ENCODE data around the gene MINDY4B. TPM values are rescaled to one million over a fixed set of nuclear protein-coding genes. Genes with fewer than 3 reads are reported as not detected.

MINDY4B gene
- total RNA-seq, 1 donor from 2014 or later: not detected

DNA sequence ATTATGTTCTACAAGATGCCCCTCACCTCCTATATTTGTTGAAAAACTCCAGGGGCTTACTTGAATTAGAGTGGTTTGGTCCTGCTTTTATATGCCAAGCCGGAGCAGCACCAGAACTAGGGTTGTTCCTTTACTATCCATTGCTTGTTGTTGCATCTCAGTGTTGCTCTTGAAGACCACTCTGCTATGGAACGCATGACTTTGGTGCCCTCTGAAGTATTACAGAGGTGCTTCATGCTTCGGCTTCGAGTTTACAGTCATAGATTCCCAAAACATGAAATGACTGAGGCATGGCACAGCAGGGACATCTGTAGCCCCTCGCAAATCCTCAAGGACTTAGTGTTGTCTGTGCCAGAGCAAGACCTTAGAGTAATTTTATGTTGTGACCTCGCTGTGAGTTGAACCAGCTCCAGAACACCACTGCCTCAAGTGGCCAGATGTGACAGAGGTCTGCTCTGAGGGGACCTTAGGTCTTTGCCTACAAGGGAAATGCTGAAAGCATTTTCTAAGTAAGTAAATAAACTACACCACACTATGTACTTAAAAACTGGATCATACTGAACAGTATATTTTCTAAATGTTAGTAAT lies 75.1 kb downstream of the MINDY4B start:
- Histone ChIP-seq H3K27ac (no peak overlapping the region), H3K27me3 (no peaks in the 10 kb centered on the region), H3K36me3 (no peaks in the 10 kb centered on the region), H3K4me1 (no peaks in the 10 kb centered on the region), H3K9me3 (no peaks in the 10 kb centered on the region), H3K4me3 (no peak overlapping the region)
- intact Hi-C loops (cut with DNase I): no loop called here
- no peak for DNase-seq (ENCODE audit: low spot score in 2 of 2)
- TF ChIP-seq, protein P1, sequence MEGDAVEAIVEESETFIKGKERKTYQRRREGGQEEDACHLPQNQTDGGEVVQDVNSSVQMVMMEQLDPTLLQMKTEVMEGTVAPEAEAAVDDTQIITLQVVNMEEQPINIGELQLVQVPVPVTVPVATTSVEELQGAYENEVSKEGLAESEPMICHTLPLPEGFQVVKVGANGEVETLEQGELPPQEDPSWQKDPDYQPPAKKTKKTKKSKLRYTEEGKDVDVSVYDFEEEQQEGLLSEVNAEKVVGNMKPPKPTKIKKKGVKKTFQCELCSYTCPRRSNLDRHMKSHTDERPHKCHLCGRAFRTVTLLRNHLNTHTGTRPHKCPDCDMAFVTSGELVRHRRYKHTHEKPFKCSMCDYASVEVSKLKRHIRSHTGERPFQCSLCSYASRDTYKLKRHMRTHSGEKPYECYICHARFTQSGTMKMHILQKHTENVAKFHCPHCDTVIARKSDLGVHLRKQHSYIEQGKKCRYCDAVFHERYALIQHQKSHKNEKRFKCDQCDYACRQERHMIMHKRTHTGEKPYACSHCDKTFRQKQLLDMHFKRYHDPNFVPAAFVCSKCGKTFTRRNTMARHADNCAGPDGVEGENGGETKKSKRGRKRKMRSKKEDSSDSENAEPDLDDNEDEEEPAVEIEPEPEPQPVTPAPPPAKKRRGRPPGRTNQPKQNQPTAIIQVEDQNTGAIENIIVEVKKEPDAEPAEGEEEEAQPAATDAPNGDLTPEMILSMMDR (IDR thresholded peaks at IDR 0.05): peak in 1 of 3 experiments; percentile 4

GRCh38 chr3:150829408-150829807 lies 75.8 kb downstream of the MINDY4B start:
- Histone ChIP-seq H3K36me3 (no peaks in the 10 kb centered on the region), H3K27ac (no peak overlapping the region), H3K4me3 (no peak overlapping the region), H3K9me3 (no peaks in the 10 kb centered on the region), H3K4me1 (no peaks in the 10 kb centered on the region), H3K27me3 (no peaks in the 10 kb centered on the region)
- DNase-seq (ENCODE audit: low spot score in 2 of 2): no peak
- TF ChIP-seq, protein P1 (IDR thresholded peaks at IDR 0.05): no peak
- intact Hi-C loops (cut with DNase I): no loop called here

DNA sequence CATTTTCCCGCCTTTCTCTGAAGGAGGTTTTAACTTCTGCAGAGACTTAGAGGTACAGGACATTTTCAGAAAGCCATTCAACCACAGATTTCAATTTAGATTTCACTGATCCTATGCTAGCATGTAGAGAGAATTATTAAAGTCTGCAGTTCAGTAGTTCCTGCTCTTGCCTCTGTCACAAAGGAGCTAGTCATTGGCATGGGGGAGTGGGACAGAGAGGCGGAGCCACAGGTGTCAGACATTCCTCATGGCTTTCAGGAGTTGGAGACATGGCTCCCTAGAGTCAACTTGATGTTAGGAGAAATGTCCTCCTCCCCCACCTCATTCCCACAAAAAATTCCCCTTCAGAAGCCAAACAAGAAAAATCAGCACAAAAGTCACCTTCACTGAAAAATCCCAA lies 76.2 kb downstream of the MINDY4B start:
- Histone ChIP-seq H3K36me3 (no peaks in the 10 kb centered on the region), H3K27ac (no peak overlapping the region), H3K4me3 (no peak overlapping the region), H3K4me1 (no peaks in the 10 kb centered on the region), H3K27me3 (no peaks in the 10 kb centered on the region), H3K9me3 (no peaks in the 10 kb centered on the region)
- intact Hi-C loops (cut with DNase I): no loop called here
- TF ChIP-seq, protein P1 (IDR thresholded peaks at IDR 0.05): no peak
- DNase-seq (ENCODE audit: low spot score in 2 of 2): no peak

DNA sequence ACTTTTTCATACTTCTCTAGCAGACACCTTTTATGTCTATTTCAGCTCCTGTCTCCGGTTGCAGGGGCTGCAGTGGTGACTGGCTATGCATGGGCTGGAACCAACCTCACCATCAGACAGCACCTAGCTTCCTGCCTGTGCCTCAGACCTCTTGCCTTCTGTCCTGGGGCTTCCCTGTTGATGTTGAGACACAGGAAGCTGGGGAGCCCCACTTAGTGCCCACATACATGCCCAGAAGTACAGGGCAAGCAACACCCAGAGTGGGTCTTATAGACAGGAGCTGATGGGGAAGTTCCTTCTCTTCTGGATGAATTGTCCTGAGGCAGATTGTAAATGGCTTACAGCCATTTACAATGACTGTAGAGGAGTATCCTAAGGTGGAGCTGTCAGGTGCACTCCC lies 77.0 kb downstream of the MINDY4B start:
- TF ChIP-seq, protein P1 (IDR thresholded peaks at IDR 0.05): no peak
- no peaks in the 10 kb centered on the region for H3K9me3 ChIP-seq
- H3K27me3 ChIP-seq: no peaks in the 10 kb centered on the region
- H3K4me1 ChIP-seq: no peaks in the 10 kb centered on the region
- no peak for DNase-seq (ENCODE audit: low spot score in 2 of 2)
- H3K4me3 ChIP-seq: no peak overlapping the region
- no peaks in the 10 kb centered on the region for H3K36me3 ChIP-seq
- H3K27ac ChIP-seq: no peak overlapping the region
- intact Hi-C loops (cut with DNase I): no loop called here

- Histone ChIP-seq H3K27me3 (no peaks in the 10 kb centered on the region), H3K9me3 (no peaks in the 10 kb centered on the region), H3K27ac (no peak overlapping the region), H3K36me3 (no peaks in the 10 kb centered on the region), H3K4me3 (no peak overlapping the region), H3K4me1 (no peaks in the 10 kb centered on the region)
- TF ChIP-seq, protein P1 (IDR thresholded peaks at IDR 0.05): no peak
- intact Hi-C loops (cut with DNase I): no loop called here
- DNase-seq (ENCODE audit: low spot score in 2 of 2): no peak
Observed at GRCh38 chr3:150826466-150827282, 78.6 kb downstream of the MINDY4B start.
